Activated T-helper 9 cell treated with anti-CD3 and anti-CD28 coated beads, Interleukin-2, amount 50 U/mL, for 16 hours (primary cell): ENCODE measurements around the gene PNMA6E.

Experiments
- DNase-seq: peaks from one replicate; pipeline ENCODE4 v3.0.0-alpha.2; 2020; ENCODE audit warnings: low read depth

PNMA6E gene

GRCh38 chrX:153401133-153401764 lies at the start of gene PNMA6E:
Gene PNMA6E (minus strand): TSS chrX:153401350. CDS start chrX:153398849, 2,501 bp downstream.
- no peak for DNase-seq

- DNase-seq, result no peak
These were observed 49.8 kb upstream of the PNMA6E start for GRCh38 chrX:153450949-153451277.

GRCh38 chrX:153450114-153450948 lies 49.2 kb upstream of the PNMA6E start:
- no peak for DNase-seq

- DNase-seq, result no peak
These were observed 48.4 kb upstream of the PNMA6E start for GRCh38 chrX:153449368-153450113.

GRCh38 chrX:153448556-153449367 lies 47.6 kb upstream of the PNMA6E start:
- DNase-seq, result no peak

- no peak for DNase-seq
These were observed 46.4 kb upstream of the PNMA6E start for GRCh38 chrX:153447581-153447960.

GRCh38 chrX:153446950-153447580 lies 45.9 kb upstream of the PNMA6E start:
- DNase-seq, result no peak

GRCh38 chrX:153446636-153446936 lies 45.4 kb upstream of the PNMA6E start:
- no peak for DNase-seq

GRCh38 chrX:153445856-153446635 lies 44.9 kb upstream of the PNMA6E start, which contains the start of gene TREX2:
Gene TREX2 (minus strand): TSS chrX:153446056. CDS start chrX:153445430, 626 bp downstream.
- no peak for DNase-seq

- no peak for DNase-seq
These were observed 44.1 kb upstream of the PNMA6E start for GRCh38 chrX:153445106-153445855.

- DNase-seq, result no peak
These were observed 43.3 kb upstream of the PNMA6E start for GRCh38 chrX:153444333-153445011.

GRCh38 chrX:153443476-153444332 lies 42.6 kb upstream of the PNMA6E start:
- DNase-seq, result no peak

GRCh38 chrX:153442463-153442862 lies 41.3 kb upstream of the PNMA6E start:
- no peak for DNase-seq

GRCh38 chrX:153441981-153442380 lies 40.8 kb upstream of the PNMA6E start:
- DNase-seq, result no peak

GRCh38 chrX:153441296-153441695 lies 40.1 kb upstream of the PNMA6E start:
- DNase-seq, result no peak

- DNase-seq, result no peak
These were observed 39.5 kb upstream of the PNMA6E start for GRCh38 chrX:153440556-153441135.

GRCh38 chrX:153439977-153440376 lies 38.8 kb upstream of the PNMA6E start:
- DNase-seq, result no peak

- DNase-seq, result no peak
These were observed 37.4 kb upstream of the PNMA6E start for GRCh38 chrX:153438532-153438931.
